ENCODE measurements around the gene ANTXR1.

DNA sequence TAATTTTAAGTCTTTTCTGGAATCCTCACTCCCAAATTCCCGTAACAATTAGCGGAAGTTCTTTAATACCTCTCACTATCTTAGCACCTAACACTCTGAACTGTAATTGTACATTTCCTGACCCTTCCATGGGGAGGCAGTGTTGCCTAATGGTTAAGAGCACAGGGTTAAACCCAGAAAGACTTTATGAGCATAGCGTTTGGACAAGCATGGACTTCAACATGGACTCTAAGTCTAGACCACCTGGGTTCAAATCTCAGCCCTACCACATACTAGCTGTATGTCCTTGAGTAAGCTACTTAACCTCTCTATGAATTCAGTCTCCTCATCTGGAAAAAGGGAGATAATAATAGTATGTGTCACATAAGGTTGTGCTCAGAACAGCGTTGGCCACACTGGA, 13.0 kb downstream of the ANTXR1 start:
- TF ChIP-seq, protein P1, sequence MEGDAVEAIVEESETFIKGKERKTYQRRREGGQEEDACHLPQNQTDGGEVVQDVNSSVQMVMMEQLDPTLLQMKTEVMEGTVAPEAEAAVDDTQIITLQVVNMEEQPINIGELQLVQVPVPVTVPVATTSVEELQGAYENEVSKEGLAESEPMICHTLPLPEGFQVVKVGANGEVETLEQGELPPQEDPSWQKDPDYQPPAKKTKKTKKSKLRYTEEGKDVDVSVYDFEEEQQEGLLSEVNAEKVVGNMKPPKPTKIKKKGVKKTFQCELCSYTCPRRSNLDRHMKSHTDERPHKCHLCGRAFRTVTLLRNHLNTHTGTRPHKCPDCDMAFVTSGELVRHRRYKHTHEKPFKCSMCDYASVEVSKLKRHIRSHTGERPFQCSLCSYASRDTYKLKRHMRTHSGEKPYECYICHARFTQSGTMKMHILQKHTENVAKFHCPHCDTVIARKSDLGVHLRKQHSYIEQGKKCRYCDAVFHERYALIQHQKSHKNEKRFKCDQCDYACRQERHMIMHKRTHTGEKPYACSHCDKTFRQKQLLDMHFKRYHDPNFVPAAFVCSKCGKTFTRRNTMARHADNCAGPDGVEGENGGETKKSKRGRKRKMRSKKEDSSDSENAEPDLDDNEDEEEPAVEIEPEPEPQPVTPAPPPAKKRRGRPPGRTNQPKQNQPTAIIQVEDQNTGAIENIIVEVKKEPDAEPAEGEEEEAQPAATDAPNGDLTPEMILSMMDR (conservative IDR thresholded peaks at IDR 0.05): peak; percentile 58
- no peak for TF ChIP-seq ZFX (IDR thresholded peaks at IDR 0.05)

Data from C4-2B (cell line).